Measurements from ENCODE around the gene RPP40.

RPP40 gene

DNA sequence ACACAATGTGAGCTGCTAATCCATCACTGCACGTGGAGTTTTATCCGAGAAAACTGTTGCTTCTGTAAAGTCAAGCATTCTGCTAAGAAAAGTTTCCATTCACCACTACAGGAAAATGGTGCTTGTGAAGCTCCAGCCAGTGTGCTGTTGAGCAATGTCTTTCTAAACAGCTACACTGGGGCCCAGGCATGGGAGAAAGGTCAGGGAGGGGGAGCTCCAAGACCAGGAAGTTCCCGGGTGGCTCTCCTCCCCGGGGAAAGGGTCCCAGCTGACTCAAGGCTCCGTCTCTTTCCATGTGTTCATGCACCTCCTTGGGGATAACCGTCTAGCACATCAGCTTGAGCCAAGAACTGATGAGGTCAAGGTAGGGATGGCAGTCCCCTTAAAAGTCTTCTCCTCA lies 20.5 kb downstream of the RPP40 start:
- in situ Hi-C loops (cut with MboI; ENCODE audit: low sequenced_read_pairs, unreplicated experiment): no loop called here
- TF ChIP-seq, protein P1, sequence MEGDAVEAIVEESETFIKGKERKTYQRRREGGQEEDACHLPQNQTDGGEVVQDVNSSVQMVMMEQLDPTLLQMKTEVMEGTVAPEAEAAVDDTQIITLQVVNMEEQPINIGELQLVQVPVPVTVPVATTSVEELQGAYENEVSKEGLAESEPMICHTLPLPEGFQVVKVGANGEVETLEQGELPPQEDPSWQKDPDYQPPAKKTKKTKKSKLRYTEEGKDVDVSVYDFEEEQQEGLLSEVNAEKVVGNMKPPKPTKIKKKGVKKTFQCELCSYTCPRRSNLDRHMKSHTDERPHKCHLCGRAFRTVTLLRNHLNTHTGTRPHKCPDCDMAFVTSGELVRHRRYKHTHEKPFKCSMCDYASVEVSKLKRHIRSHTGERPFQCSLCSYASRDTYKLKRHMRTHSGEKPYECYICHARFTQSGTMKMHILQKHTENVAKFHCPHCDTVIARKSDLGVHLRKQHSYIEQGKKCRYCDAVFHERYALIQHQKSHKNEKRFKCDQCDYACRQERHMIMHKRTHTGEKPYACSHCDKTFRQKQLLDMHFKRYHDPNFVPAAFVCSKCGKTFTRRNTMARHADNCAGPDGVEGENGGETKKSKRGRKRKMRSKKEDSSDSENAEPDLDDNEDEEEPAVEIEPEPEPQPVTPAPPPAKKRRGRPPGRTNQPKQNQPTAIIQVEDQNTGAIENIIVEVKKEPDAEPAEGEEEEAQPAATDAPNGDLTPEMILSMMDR (IDR thresholded peaks at IDR 0.05; ENCODE audit: borderline replicate concordance, control extremely low read depth, extremely low read depth, insufficient read depth, missing control alignments): no peak
- DNase-seq (ENCODE audit: low spot score): no peak

DNA sequence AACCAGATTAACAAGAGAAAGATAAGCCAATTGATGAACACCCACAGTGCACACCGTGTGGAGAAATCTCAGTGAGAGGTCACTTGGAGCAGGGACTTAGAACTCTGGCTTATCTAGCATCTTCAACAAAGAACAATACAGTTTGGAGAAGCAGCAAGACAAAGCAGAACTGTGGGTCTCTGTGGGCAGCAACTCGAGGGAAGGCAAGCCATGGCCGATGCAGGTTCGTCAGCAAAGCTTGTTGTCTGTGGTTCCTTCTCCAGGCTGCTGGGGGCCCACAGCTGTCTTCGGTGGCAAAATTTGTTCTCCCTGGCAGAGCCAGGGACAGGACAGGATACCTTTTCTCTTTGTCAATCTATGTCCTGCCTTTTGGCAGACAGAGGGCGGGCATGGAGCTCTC lies 22.1 kb downstream of the RPP40 start:
- in situ Hi-C loops (cut with MboI; ENCODE audit: low sequenced_read_pairs, unreplicated experiment): no loop called here
- TF ChIP-seq, protein P1 (IDR thresholded peaks at IDR 0.05; ENCODE audit: borderline replicate concordance, control extremely low read depth, extremely low read depth, insufficient read depth, missing control alignments): no peak
- no peak for DNase-seq (ENCODE audit: low spot score)

DNA sequence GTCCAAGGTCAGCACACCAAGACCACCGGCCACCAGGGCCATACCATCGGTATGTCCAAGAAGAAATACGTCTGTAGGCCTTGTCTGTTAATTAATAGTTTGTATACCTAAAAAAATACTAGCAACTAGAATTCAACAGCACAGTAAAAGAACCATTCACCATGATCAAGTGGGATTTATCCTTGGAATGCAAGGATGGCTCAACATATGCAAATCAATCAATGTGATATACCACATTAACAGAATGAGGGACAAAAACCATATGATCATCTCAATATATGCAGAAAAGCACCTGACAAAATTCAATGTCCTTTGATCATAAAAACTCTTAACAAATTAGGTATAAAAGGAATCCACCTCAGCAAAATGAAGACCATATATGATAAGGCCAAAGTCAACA lies 24.4 kb downstream of the RPP40 start:
- DNase-seq (ENCODE audit: low spot score): no peak
- in situ Hi-C loops (cut with MboI; ENCODE audit: low sequenced_read_pairs, unreplicated experiment): no loop called here
- TF ChIP-seq, protein P1 (IDR thresholded peaks at IDR 0.05; ENCODE audit: borderline replicate concordance, control extremely low read depth, extremely low read depth, insufficient read depth, missing control alignments): no peak

DNA sequence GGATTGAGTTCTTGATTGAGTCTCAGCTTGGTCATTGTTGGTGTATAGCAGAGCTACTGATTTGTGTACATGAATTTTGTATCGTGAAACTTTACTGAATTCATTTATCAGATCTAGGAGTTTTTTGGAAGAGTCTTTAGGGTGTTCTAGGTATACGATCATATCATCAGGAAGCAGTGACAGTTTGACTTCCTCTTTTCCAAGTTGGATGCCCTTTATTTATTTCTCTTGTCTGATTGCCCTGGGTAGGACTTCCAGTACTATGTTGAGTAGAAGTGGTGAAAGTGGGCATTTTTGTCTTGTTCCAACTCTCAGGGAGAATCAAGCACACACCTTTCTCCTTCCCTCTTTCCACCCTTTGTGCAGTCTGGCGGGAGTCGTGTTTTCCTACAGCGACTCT lies 26.4 kb downstream of the RPP40 start:
- in situ Hi-C loops (cut with MboI; ENCODE audit: low sequenced_read_pairs, unreplicated experiment): no loop called here
- no peak for DNase-seq (ENCODE audit: low spot score)

DNA sequence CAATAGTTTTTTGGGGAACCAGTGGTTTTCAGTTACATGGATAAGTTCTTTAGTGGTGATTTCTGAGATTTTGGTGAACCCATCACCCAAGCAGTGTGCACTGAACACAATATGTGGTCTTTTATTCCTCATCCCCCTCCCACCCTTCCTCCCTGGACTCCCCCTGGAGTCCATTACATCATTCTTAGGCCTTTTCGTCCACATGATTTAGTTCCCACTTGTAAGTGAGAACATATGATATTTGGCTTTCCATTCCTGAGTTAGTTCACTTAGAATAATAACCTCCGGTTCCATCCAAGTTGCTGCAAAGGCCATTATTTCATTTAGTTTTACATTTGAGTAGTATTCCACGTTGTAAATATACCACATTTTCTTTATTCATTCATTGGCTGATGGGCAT lies 28.3 kb downstream of the RPP40 start:
- in situ Hi-C loops (cut with MboI; ENCODE audit: low sequenced_read_pairs, unreplicated experiment): no loop called here
- no peak for DNase-seq (ENCODE audit: low spot score)
- TF ChIP-seq, protein P1 (IDR thresholded peaks at IDR 0.05; ENCODE audit: borderline replicate concordance, control extremely low read depth, extremely low read depth, insufficient read depth, missing control alignments): no peak

More for the DNA sequence above, 26.4 kb downstream of the RPP40 start:
- TF ChIP-seq, protein P1 (IDR thresholded peaks at IDR 0.05; ENCODE audit: borderline replicate concordance, control extremely low read depth, extremely low read depth, insufficient read depth, missing control alignments): no peak

DNA sequence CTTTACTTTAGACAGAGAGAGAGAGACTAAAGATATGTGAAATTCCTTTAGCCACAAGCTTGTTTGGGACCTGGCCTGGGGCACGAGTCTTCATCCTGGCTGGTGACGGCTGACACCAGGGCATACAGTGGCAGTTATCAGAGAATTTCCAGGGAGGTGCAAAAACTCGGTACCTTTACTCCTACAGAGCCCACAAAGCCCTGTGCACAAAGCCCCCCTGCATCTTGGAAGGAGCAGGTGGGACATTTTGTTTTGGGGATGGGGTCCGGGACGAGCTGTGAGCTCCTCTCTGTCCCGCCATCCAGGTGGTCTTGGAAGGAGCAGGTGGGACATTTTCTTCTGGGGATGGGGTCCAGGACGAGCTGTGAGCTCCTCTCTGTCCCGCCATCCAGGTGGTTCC lies 28.9 kb downstream of the RPP40 start:
- no peak for DNase-seq (ENCODE audit: low spot score)
- in situ Hi-C loops (cut with MboI; ENCODE audit: low sequenced_read_pairs, unreplicated experiment): no loop called here
- TF ChIP-seq, protein P1 (IDR thresholded peaks at IDR 0.05; ENCODE audit: borderline replicate concordance, control extremely low read depth, extremely low read depth, insufficient read depth, missing control alignments): no peak

Data from GM13976 (cell line).